ENCODE measurements around the gene TREX2.

TREX2 gene

GRCh38 chrX:153401133-153401764, 44.6 kb downstream of the TREX2 start, which contains the start of gene PNMA6E:
TSS of gene PNMA6E (minus strand) at chrX:153401350. CDS start at chrX:153398849, 2,501 bp downstream.
- no peaks in the 10 kb centered on the region for H3K36me3 ChIP-seq (ENCODE audit: insufficient read depth, low read length)
- H3K27ac ChIP-seq = no peak within 1 kb of the TSS
- TF ChIP-seq POLR2AphosphoS5 (IDR thresholded peaks at IDR 0.05; ENCODE audit: borderline replicate concordance, low read depth, low read length) = no peak
- no peak for TF ChIP-seq FOXP2 (optimal IDR thresholded peaks at IDR 0.05; ENCODE audit: control extremely low read depth, extremely low read length, insufficient read depth)
- no peak for TF ChIP-seq EZH2 (IDR thresholded peaks at IDR 0.05)
- H3K4me3 ChIP-seq = no peak within 1 kb of the TSS
- no peak within 1 kb of the TSS for H3K9ac ChIP-seq (ENCODE audit: insufficient read length)
- DNase-seq (ENCODE audit: low read depth, low spot score) = no peak
- H3K9me3 ChIP-seq (ENCODE audit: low read depth, low read length) = no peaks in the 10 kb centered on the region

GRCh38 chrX:153400146-153401132, 45.4 kb downstream of the TREX2 start:
- no peak for DNase-seq (ENCODE audit: low read depth, low spot score)
- no peaks in the 10 kb centered on the region for H3K9me3 ChIP-seq (ENCODE audit: low read depth, low read length)
- no peak for TF ChIP-seq FOXP2 (optimal IDR thresholded peaks at IDR 0.05; ENCODE audit: control extremely low read depth, extremely low read length, insufficient read depth)
- TF ChIP-seq EZH2 (IDR thresholded peaks at IDR 0.05) = no peak
- TF ChIP-seq POLR2AphosphoS5 (IDR thresholded peaks at IDR 0.05; ENCODE audit: borderline replicate concordance, low read depth, low read length) = no peak

GRCh38 chrX:153398275-153398960, 47.4 kb downstream of the TREX2 start:
- Histone ChIP-seq H3K36me3 (ENCODE audit: insufficient read depth, low read length) (no peaks in the 10 kb centered on the region), H3K9me3 (ENCODE audit: low read depth, low read length) (no peaks in the 10 kb centered on the region), H3K27ac (no peak overlapping the region), H3K4me3 (no peak overlapping the region), H3K9ac (ENCODE audit: insufficient read length) (no peak overlapping the region)
- no peak for DNase-seq (ENCODE audit: low read depth, low spot score)
- TF ChIP-seq EZH2 (IDR thresholded peaks at IDR 0.05) (no peak), POLR2AphosphoS5 (IDR thresholded peaks at IDR 0.05; ENCODE audit: borderline replicate concordance, low read depth, low read length) (no peak), FOXP2 (optimal IDR thresholded peaks at IDR 0.05; ENCODE audit: control extremely low read depth, extremely low read length, insufficient read depth) (no peak)

More at GRCh38 chrX:153400146-153401132, 45.4 kb downstream of the TREX2 start:
- Histone ChIP-seq H3K36me3 (ENCODE audit: insufficient read depth, low read length) (no peaks in the 10 kb centered on the region), H3K27ac (no peak overlapping the region), H3K4me3 (no peak overlapping the region), H3K9ac (ENCODE audit: insufficient read length) (no peak overlapping the region)

- Histone ChIP-seq H3K4me3 (no peak overlapping the region), H3K27ac (no peak overlapping the region), H3K9me3 (ENCODE audit: low read depth, low read length) (no peaks in the 10 kb centered on the region), H3K36me3 (ENCODE audit: insufficient read depth, low read length) (no peaks in the 10 kb centered on the region), H3K9ac (ENCODE audit: insufficient read length) (no peak overlapping the region)
- no peak for TF ChIP-seq POLR2AphosphoS5 (IDR thresholded peaks at IDR 0.05; ENCODE audit: borderline replicate concordance, low read depth, low read length)
- DNase-seq (ENCODE audit: low read depth, low spot score) = no peak
Measured at GRCh38 chrX:153397256-153397960, 48.4 kb downstream of the TREX2 start.

GRCh38 chrX:153396320-153397195, 49.3 kb downstream of the TREX2 start:
- TF ChIP-seq EZH2 (IDR thresholded peaks at IDR 0.05) (no peak), FOXP2 (optimal IDR thresholded peaks at IDR 0.05; ENCODE audit: control extremely low read depth, extremely low read length, insufficient read depth) (no peak), POLR2AphosphoS5 (IDR thresholded peaks at IDR 0.05; ENCODE audit: borderline replicate concordance, low read depth, low read length) (no peak)
- Histone ChIP-seq H3K36me3 (ENCODE audit: insufficient read depth, low read length) (no peaks in the 10 kb centered on the region), H3K27ac (no peak overlapping the region), H3K9me3 (ENCODE audit: low read depth, low read length) (no peaks in the 10 kb centered on the region), H3K4me3 (no peak overlapping the region), H3K9ac (ENCODE audit: insufficient read length) (no peak overlapping the region)
- DNase-seq (ENCODE audit: low read depth, low spot score) = no peak

GRCh38 chrX:153395613-153396319, 50.1 kb downstream of the TREX2 start:
- Histone ChIP-seq H3K4me3 (no peak overlapping the region), H3K9ac (ENCODE audit: insufficient read length) (no peak overlapping the region), H3K36me3 (ENCODE audit: insufficient read depth, low read length) (no peaks in the 10 kb centered on the region), H3K27ac (no peak overlapping the region), H3K9me3 (ENCODE audit: low read depth, low read length) (no peaks in the 10 kb centered on the region)
- no peak for DNase-seq (ENCODE audit: low read depth, low spot score)
- TF ChIP-seq EZH2 (IDR thresholded peaks at IDR 0.05) = no peak
- TF ChIP-seq FOXP2 (optimal IDR thresholded peaks at IDR 0.05; ENCODE audit: control extremely low read depth, extremely low read length, insufficient read depth) = no peak
- no peak for TF ChIP-seq POLR2AphosphoS5 (IDR thresholded peaks at IDR 0.05; ENCODE audit: borderline replicate concordance, low read depth, low read length)

GRCh38 chrX:153394612-153395011, 51.2 kb downstream of the TREX2 start:
- Histone ChIP-seq H3K9me3 (ENCODE audit: low read depth, low read length) (no peaks in the 10 kb centered on the region), H3K4me3 (no peak overlapping the region), H3K9ac (ENCODE audit: insufficient read length) (no peak overlapping the region), H3K27ac (no peak overlapping the region), H3K36me3 (ENCODE audit: insufficient read depth, low read length) (no peaks in the 10 kb centered on the region)
- no peak for DNase-seq (ENCODE audit: low read depth, low spot score)
- TF ChIP-seq FOXP2 (optimal IDR thresholded peaks at IDR 0.05; ENCODE audit: control extremely low read depth, extremely low read length, insufficient read depth) (no peak), POLR2AphosphoS5 (IDR thresholded peaks at IDR 0.05; ENCODE audit: borderline replicate concordance, low read depth, low read length) (no peak), EZH2 (IDR thresholded peaks at IDR 0.05) (no peak)
